Mammary epithelial cell (primary cell): ENCODE measurements around the gene MDGA2.

Experiments
- EZH2 ChIP-seq: IDR thresholded peaks from 2 replicates; pipeline ENCODE4 v1.6.1; 2012; ENCODE audit warnings: low read length, inconsistent platforms, borderline replicate concordance
- TF ChIP-seq, protein P1 (sequence below), 2 donors: IDR thresholded peaks in 1 of 2; conservative IDR thresholded peaks in 1 of 2; 2 replicates each; pipeline ENCODE4 v1.5.1; 2011 to 2012; ENCODE audit warnings: inconsistent platforms in 2 of 2, low read length in 2 of 2, mild to moderate bottlenecking in 2 of 2, control low read depth in 1 of 2, low read depth in 1 of 2; ENCODE audit not compliant: insufficient read depth in 1 of 2; ENCODE audit errors: extremely low read depth in 1 of 2

DNA sequence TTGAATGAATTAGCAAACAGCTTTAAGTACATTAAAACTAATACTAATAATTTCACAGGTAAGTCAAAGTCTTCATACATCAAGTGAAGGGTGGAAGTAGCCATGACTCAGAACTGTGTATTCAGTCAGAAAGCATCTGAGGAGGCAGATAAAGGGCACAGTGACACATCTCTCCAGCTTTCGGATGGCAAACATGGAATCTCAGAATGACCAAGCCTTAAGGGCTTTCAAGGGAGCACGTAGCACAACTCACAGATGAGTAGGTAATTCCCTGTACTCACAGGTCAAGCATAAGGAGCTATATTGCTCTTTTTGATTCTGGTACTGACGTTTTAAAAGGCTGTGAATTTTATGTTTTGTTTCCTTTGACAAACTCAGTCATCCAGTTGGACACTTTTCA, 56.0 kb downstream of the MDGA2 start:
- TF ChIP-seq EZH2, result no peak
- TF ChIP-seq, protein P1, sequence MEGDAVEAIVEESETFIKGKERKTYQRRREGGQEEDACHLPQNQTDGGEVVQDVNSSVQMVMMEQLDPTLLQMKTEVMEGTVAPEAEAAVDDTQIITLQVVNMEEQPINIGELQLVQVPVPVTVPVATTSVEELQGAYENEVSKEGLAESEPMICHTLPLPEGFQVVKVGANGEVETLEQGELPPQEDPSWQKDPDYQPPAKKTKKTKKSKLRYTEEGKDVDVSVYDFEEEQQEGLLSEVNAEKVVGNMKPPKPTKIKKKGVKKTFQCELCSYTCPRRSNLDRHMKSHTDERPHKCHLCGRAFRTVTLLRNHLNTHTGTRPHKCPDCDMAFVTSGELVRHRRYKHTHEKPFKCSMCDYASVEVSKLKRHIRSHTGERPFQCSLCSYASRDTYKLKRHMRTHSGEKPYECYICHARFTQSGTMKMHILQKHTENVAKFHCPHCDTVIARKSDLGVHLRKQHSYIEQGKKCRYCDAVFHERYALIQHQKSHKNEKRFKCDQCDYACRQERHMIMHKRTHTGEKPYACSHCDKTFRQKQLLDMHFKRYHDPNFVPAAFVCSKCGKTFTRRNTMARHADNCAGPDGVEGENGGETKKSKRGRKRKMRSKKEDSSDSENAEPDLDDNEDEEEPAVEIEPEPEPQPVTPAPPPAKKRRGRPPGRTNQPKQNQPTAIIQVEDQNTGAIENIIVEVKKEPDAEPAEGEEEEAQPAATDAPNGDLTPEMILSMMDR (conservative IDR thresholded peaks at IDR 0.05 in 1 of 2, IDR thresholded peaks at IDR 0.05 in 1 of 2; ENCODE audit: extremely low read depth in 1 of 2, insufficient read depth in 1 of 2, low read depth in 1 of 2, low read length in 2 of 2), result no peak
